IPS DF 19.7 (cell line): Measurements from ENCODE around the gene INIP.
"Not testable (repeated sequence)": the region's sequence is repeated elsewhere in the genome, so short reads cannot be mapped to it uniquely, and the experiment has no call there.

Experiments
- DNase-seq: peaks from one replicate; pipeline ENCODE4 v3.0.0-alpha.2; 2013; ENCODE audit warnings: low read depth, low spot score

Gene INIP

DNA sequence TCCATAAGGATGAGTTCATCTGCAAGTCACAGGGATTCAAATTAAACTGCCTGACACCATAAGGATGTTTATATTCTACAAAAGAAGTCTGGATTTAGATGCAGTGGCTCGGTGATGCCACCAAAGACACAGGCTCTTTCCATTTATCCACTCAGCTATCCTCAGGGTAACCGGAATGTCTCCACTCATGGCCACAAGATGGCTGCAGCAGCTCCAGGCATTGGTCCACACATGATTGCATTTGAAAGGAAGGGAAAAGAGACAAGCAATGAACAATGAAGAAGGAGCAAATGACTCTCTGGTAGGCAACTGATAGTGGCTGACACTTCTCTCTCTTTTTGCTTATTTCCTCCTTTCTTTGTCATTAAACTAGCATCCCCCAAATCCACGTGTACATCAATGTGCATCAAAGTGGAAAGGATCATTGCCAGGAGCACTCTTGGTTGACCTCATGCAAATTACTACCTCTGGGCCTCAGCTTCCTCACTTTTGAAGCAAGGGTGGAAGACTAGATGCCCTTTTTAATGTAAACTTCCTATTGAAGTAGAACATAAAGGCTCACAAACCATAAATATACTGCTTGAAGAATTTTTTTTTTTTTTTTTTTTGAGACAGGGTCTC is 25.4 kb upstream of the INIP start:
- no peak for DNase-seq

DNA sequence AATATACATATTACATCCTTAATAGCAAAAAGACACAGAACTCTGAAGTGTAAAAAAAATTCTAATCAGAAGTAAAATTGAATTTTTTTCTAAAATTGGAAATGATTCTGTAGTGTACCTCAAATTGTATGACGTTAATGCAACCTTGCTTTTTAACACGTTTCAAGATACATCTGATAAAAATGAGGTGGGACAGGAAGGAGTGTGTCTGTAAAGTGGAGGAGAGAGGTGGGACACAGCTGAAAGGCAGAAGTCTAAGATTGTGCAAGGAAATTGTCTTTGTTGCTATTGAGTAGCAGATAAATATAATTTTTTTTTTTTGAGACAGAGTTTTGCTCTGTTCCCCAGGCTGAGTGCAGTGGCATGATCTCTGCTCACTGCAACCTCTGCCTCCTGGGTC is 17.0 kb upstream of the INIP start:
- DNase-seq = no peak

GRCh38 chr9:112731971-112732370 is 14.1 kb upstream of the INIP start:
- DNase-seq = no peak

- no peak for DNase-seq
Measured at GRCh38 chr9:112728401-112728800, 10.5 kb upstream of the INIP start.

DNA sequence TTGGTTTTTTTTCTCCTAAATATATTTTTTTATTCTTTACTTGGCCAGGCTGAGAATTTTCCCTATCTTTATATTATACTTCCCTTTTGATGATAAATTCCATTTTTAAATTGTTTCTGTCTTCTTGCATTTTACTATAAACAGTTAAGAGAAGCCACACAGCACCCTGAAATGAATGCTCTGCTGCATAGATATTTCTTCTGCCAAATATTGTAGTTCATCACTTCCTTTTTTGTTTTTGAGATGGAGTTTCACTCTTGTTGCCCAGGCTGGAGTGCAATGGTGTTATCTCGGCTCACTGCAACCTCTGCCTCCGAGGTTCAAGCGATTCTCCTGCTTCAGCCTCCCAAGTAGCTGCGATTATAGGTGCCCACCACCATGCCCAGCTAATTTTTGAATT is 8.5 kb upstream of the INIP start:
- no peak for DNase-seq

GRCh38 chr9:112725961-112726360 is 8.0 kb upstream of the INIP start:
- no peak for DNase-seq

GRCh38 chr9:112722749-112723148 is 4.8 kb upstream of the INIP start:
- DNase-seq = not testable (repeated sequence)

GRCh38 chr9:112720113-112720780 is 2.3 kb upstream of the INIP start:
- DNase-seq = no peak

- no peak for DNase-seq
Measured at GRCh38 chr9:112719696-112720095, 1.8 kb upstream of the INIP start.

GRCh38 chr9:112719241-112719691 is 1.3 kb upstream of the INIP start:
- DNase-seq = no peak

DNA sequence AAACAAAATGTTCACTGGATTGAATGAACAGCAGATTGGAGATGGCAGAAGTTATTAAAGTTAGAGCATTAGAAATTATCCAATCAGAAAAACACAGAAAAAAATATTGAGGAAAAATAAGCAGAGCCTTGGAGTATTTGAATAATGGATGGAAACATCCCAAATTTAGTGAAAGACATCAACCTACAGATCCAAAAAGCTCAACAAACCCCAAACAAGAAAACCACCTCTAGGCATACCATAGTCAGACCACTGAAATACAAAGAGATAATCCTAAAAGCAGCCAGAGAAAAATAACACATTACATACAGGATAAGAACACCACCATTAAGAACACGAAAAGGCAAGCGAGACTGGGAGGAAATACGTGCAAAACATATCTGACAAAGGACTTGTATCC is 5.2 kb downstream of the INIP start:
- DNase-seq = no peak

DNA sequence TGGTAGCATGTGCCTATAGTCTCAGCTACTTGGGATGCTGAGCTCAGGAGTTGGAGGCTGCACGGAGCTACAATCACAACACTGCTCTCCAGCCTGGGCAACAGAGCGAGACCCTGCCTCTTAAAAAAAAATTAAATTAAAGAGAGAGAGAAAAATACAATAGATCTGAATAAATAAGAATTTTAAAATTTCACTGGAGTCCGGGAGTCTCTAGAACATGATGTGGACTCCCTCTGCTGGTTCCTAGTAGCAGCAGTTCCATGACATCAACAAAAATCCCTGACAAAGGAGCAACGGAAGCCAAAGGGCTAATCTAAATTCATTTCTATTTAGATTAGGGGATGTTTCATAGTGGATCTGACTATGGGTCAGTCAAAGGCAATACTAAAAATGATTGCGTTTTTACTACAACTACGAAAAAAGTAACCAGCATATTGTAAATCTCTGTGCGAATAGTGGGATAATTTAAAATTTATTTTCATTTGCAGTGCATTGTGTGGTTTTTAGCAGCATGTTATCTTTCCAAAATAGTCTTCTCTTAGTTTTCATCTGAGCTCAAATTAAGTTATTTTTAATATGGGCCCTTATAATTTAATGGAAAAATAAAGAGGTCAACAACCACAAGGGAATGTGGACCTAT is 6.7 kb downstream of the INIP start:
- no peak for DNase-seq

GRCh38 chr9:112705768-112706427 is 12.0 kb downstream of the INIP start:
- peak; percentile 12 for DNase-seq

DNA sequence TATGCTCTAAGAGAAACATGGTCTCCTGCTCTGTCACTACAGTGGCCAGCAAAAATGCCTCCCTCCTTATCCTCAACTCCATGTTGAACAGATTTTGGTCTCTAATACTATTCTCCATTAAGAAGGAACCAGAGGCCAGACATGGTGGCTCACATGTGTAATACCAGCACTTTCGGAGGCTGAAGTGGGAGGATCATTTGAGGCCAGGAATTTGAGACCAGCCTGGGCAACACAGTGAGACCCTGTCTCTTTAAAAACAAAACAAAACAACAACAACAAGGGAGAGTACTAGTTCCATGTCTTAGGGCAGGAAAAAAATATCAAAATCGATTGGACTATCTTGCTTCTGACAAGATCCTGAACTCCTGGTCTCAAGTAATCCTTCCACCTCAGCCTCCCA is 14.6 kb downstream of the INIP start:
- DNase-seq = no peak

GRCh38 chr9:112700085-112700484 is 17.8 kb downstream of the INIP start:
- no peak for DNase-seq

DNA sequence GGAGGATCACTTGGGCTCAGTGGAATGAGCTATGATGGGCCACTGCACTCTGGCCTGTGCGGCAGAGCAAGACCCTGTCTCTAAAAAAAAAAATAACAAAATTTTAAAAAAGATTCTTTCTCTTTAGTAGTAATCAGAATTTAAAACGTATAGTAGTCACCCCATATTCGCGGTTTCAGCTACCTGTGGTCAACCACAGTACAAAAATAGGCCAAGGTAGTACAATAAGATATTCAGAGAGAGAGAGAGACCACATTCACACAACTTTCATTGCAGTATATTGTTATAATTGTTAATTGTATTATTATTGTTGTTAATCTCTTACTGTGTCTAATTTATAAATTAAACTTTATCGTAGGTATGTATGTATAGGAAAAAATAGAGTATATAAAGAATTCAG is 18.7 kb downstream of the INIP start:
- DNase-seq = no peak

GRCh38 chr9:112696461-112696860 is 21.5 kb downstream of the INIP start:
- DNase-seq = no peak

DNA sequence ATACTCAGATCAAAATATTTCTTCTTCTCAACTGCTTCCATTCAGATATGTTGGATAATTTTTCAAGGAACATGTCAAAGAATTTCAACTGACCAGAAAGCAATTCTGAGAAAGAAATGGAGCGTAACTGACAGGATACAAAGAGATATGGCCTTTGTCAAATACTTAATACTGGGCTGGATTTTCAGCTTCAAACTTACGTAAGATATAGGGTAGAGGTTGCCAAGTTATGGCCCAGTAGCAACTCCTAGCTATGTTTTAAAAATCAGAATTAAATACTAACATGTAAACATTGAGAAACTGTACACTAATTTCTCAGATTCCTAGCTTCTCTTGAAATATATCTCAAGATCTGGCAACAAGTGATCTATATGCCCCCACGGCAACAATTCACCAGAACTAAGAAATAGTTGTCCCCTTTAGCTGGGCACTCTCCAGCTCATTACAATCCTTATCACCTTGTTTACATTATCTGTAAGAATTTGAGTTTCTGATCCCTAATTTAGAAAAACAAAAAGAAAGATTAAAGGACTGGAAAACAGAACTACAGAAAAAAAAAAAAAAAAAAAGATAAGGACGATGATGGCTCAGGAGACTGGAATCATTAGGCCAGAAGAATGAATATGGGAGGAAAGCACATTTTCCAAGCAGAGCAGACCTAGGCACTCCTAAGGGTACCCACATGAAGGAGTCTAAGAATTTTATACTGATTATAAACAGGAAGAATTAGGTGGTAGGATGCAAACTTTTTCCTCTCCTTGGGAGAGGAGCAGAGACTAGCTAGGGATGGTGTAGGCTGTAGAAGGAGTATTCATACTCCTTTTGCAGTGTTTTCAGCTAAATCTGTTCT is 23.0 kb downstream of the INIP start:
- DNase-seq = no peak

- DNase-seq = no peak
Measured at GRCh38 chr9:112689161-112689740, 28.7 kb downstream of the INIP start.

- DNase-seq = peak; percentile 5
Measured at GRCh38 chr9:112680731-112681402, 37.0 kb downstream of the INIP start.

DNA sequence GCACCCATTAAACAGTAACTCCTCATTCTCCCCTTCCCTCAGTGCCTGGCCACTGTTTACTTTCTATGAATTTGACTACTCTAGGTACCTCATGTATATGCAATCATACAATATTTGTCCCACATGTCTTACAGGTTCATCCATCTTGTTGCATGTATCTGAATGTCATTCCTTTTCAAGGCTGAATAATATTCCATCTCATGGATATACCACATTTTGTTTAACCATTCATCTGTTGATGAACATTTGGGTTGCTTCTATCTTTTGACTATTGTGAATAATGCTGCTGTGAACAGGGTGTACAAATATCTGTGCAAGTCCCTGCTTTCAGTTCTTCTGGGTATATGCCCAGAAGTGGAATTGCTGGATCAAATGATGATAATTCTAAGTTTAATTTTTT is 40.9 kb downstream of the INIP start:
- DNase-seq = no peak
